GM23338 (cell line): ENCODE measurements around the gene TEKT5. TPM values are rescaled to one million over a fixed set of nuclear protein-coding genes. Genes with fewer than 3 reads are reported as not detected.
A peak's percentile ranks its signal among the peaks of the same experiment; 100 is the strongest.

Experiments
- ATAC-seq: fragments of 200-7000 bp; cut with Tn5 transposase; 3 replicates; pipeline ENCODE4 v1.9.1; 2020
- DNase-seq: peaks from one replicate; pipeline ENCODE4 v3.0.0-alpha.2; 2015; ENCODE audit warnings: low spot score
- H2AFZ ChIP-seq: fragments of 200-600 bp; sonication (generic); 2 replicates; pipeline ENCODE4 v1.8.0; 2016; ENCODE audit warnings: antibody characterized with exemption, mild to moderate bottlenecking, moderate library complexity
- H3F3A ChIP-seq: fragments of 200-600 bp; sonication (generic); replicated peaks from 2 replicates; pipeline ENCODE4 v1.8.0; 2017; ENCODE audit warnings: antibody characterized with exemption, mixed run types, low read depth
- H3K27ac ChIP-seq: fragments of 200-600 bp; sonication (generic); 2 replicates; pipeline ENCODE4 v1.6.1; 2016; ENCODE audit warnings: low read depth
- H3K27me3 ChIP-seq: fragments of 200-600 bp; sonication (generic); 2 replicates; pipeline ENCODE4 v1.8.0; 2016; ENCODE audit warnings: mild to moderate bottlenecking, mixed run types, moderate library complexity; ENCODE audit not compliant: insufficient read depth
- H3K36me3 ChIP-seq: fragments of 200-600 bp; sonication (generic); 2 replicates; pipeline ENCODE4 v1.8.0; 2016; ENCODE audit warnings: mild to moderate bottlenecking; ENCODE audit not compliant: insufficient read depth
- H3K4me1 ChIP-seq: fragments of 200-600 bp; sonication (generic); 2 replicates; pipeline ENCODE4 v1.8.0; 2016; ENCODE audit warnings: mild to moderate bottlenecking, moderate library complexity; ENCODE audit not compliant: insufficient read depth
- H3K4me2 ChIP-seq: fragments of 200-600 bp; sonication (generic); 2 replicates; pipeline ENCODE4 v1.7.1; 2017; ENCODE audit warnings: mixed run types
- H3K4me3 ChIP-seq: fragments of 200-600 bp; sonication (generic); 2 replicates; pipeline ENCODE4 v1.6.1; 2016; ENCODE audit warnings: mixed run types
- H3K79me2 ChIP-seq: fragments of 200-600 bp; sonication (generic); replicated peaks from 2 replicates; pipeline ENCODE4 v1.8.0; 2017; ENCODE audit warnings: mild to moderate bottlenecking; ENCODE audit not compliant: insufficient read depth
- H3K9me2 ChIP-seq: fragments of 200-600 bp; sonication (generic); 2 replicates; pipeline ENCODE4 v1.8.0; 2017; ENCODE audit not compliant: insufficient read depth
- H4K20me1 ChIP-seq: fragments of 200-600 bp; sonication (generic); replicated peaks from 2 replicates; pipeline ENCODE4 v1.8.0; 2017; ENCODE audit warnings: mild to moderate bottlenecking; ENCODE audit not compliant: insufficient read depth
- H3K27ac Mint-ChIP-seq: 2 replicates; pipeline ENCODE4 v1.8.0; 2020; ENCODE audit warnings: inconsistent platforms, mild to moderate bottlenecking, moderate library complexity, mixed read lengths
- H3K27me3 Mint-ChIP-seq: 3 replicates; pipeline ENCODE4 v1.8.0; 2022; ENCODE audit warnings: low read depth, mild to moderate bottlenecking, moderate library complexity, mixed read lengths, inconsistent platforms; ENCODE audit not compliant: insufficient read depth, poor library complexity
- H3K36me3 Mint-ChIP-seq: 3 replicates; pipeline ENCODE4 v1.8.0; 2021; ENCODE audit warnings: low read depth, mild to moderate bottlenecking, inconsistent platforms, moderate library complexity, mixed read lengths
- H3K4me1 Mint-ChIP-seq: 3 replicates; pipeline ENCODE4 v1.8.0; 2020; ENCODE audit warnings: mild to moderate bottlenecking, inconsistent platforms, mixed read lengths
- H3K4me3 Mint-ChIP-seq: 3 replicates; pipeline ENCODE4 v1.8.0; 2021; ENCODE audit warnings: moderate library complexity, mild to moderate bottlenecking, inconsistent platforms, mixed read lengths
- H3K9me3 Mint-ChIP-seq: 3 replicates; pipeline ENCODE4 v1.8.0; 2020; ENCODE audit warnings: moderate library complexity, mild to moderate bottlenecking, inconsistent platforms, mixed read lengths
- EZH2 ChIP-seq: fragments of 200-600 bp; sonication (generic); IDR thresholded peaks from one replicate; pipeline ENCODE4 v1.8.0; 2017; ENCODE audit warnings: antibody characterized with exemption, mild to moderate bottlenecking, low read depth; ENCODE audit not compliant: unreplicated experiment
- EZH2phosphoT487 ChIP-seq: fragments of 200-600 bp; sonication (generic); IDR thresholded peaks from one replicate; pipeline ENCODE4 v1.8.1; 2018; ENCODE audit warnings: antibody characterized with exemption; ENCODE audit not compliant: unreplicated experiment
- JUNB ChIP-seq: IDR thresholded peaks from one replicate; pipeline ENCODE4 v1.6.1; 2016; ENCODE audit warnings: antibody characterized with exemption; ENCODE audit not compliant: unreplicated experiment
- NANOG ChIP-seq: IDR thresholded peaks from 2 replicates; pipeline ENCODE4 v1.6.1; 2016; ENCODE audit warnings: antibody characterized with exemption, borderline replicate concordance
- POLR2AphosphoS5 ChIP-seq: IDR thresholded peaks from 2 replicates; pipeline ENCODE4 v1.6.1; 2016; ENCODE audit warnings: antibody characterized with exemption, low read depth
- STAT1 ChIP-seq: IDR thresholded peaks from one replicate; pipeline ENCODE4 v1.6.1; 2016; ENCODE audit warnings: antibody characterized with exemption; ENCODE audit not compliant: unreplicated experiment
- ZNF114 ChIP-seq: fragments of 250-450 bp; sonication (Bioruptor Pico); IDR thresholded peaks from 2 replicates; pipeline ENCODE4 v1.5.0; 2020; ENCODE audit warnings: mild to moderate bottlenecking, moderate library complexity
- ZNF331 ChIP-seq: fragments of 250-450 bp; sonication (Bioruptor Pico); IDR thresholded peaks from 2 replicates; pipeline ENCODE4 v1.5.0; 2020; ENCODE audit warnings: low read depth, mild to moderate bottlenecking, moderate library complexity
- polyA plus RNA-seq: library from polyadenylated mRNA; unstranded; fragments of >200 nt; fragmentation: Nextera tagmentation; extraction: Ambion mirVana; gene quantifications from 2 replicates; pipeline ENCODE4 v1.2.1, GENCODE V29; 2016
- total RNA-seq: library from RNA; depleted of rRNA; stranded (reverse); fragments of >200 nt; shearing (Covaris generic); gene quantifications from 2 replicates; pipeline ENCODE4 v1.2.3, GENCODE V29; 2014
- TF ChIP-seq, protein P1 (sequence below): IDR thresholded peaks from one replicate; pipeline ENCODE4 v1.6.1; 2018; ENCODE audit warnings: antibody characterized with exemption; ENCODE audit not compliant: unreplicated experiment
- TF ChIP-seq, protein P2 (sequence below): IDR thresholded peaks from 2 replicates; pipeline ENCODE4 v1.6.1; 2016; ENCODE audit warnings: antibody characterized with exemption
- TF ChIP-seq, protein P3 (sequence below), 2 experiments: fragments of 200-600 bp in 1 of 2; sonication (generic) in 1 of 2; conservative IDR thresholded peaks; 2 replicates each; pipeline versions ENCODE4 v1.5.1 to v1.6.1; 2016 to 2017; ENCODE audit warnings: antibody characterized with exemption in 2 of 2, low read depth in 2 of 2, mild to moderate bottlenecking in 2 of 2, moderate library complexity in 1 of 2

TEKT5 gene
- total and polyA plus RNA-seq, 2 experiments from 2014 or later: 0.52 TPM; not detected in 1

DNA sequence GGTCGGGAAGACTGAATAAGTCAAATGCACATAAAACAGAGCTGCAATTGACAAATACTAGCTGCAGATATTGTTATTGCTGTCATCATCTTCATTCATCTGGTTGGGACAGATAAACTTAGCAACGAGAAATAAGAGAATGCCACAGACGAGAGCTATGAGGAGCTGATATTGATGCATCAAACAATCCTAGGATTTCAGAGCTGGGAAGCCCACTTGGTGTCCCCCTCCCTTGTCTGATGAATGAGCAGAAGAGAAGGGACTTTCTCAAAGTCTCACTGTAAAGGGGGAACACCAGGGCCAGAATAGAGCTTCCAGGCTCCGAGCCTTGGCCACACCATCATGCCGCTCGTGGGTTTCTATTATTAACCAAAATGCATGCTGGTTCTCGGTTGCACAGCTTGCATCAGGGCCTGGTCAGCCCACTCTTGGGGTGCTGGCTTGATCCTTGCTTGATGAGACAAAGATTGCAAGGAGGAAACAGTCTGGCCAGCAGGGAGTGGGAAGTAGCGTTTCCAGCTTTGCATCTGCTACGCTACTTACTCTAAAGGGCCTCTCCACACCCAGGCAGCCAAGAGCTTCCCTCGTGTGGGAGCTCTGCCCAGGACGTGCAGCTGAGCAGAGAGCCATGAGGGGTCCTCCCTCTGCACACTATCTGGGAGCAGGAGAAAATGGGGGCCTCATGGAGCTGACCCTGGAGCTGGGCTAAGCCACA is 85.9 kb downstream of the TEKT5 start:
- ATAC-seq: peak; percentile 46; the same call in 2 of the 3 replicates
- no peak overlapping the region for H3K27ac ChIP-seq
- no peak overlapping the region for H3K4me2 ChIP-seq

DNA sequence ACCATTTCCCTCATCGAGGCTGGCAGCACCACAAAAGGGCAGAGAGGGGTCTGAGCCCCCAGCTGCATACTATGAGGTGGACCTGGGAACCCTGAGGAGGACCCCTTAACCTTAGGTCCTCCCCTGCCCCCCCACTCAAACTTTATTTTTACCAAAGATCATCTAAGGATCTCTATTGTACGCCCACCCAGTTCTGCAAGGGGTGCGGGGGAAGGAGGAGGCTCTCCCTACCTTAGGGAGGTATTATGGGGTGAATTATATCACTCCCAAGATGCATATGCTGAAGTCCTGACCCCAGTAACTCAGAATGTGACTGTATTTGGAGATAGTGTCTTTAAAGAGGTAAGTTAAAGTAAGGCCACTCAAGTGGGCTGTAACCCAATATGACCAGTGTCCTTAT is 87.6 kb downstream of the TEKT5 start:
- Histone ChIP-seq H3K27ac (no peak overlapping the region), H3K4me1 (no peaks in the 10 kb centered on the region), H3K36me3 (no peaks in the 10 kb centered on the region), H3K4me2 (no peak overlapping the region), H3K4me3 (no peak overlapping the region), H3K9me2 (no peaks in the 10 kb centered on the region), H3K79me2 (no peaks in the 10 kb centered on the region), H4K20me1 (no peaks in the 10 kb centered on the region), H2AFZ (no peak overlapping the region), H3K27me3 (no peaks in the 10 kb centered on the region), H3F3A (no peaks in the 10 kb centered on the region)
- DNase-seq (no peak), ATAC-seq (no peak)
- no peaks in the 10 kb centered on the region; the same call in 2 of the 3 replicates for H3K9me3 Mint-ChIP-seq
- no peak overlapping the region for H3K4me3 Mint-ChIP-seq
- no peaks in the 10 kb centered on the region for H3K36me3 Mint-ChIP-seq
- H3K27ac Mint-ChIP-seq: no peak overlapping the region
- no peaks in the 10 kb centered on the region for H3K27me3 Mint-ChIP-seq
- peaks cover 7% of the 10 kb centered on the region for H3K4me1 Mint-ChIP-seq
- TF ChIP-seq JUNB: no peak
- no peak for TF ChIP-seq EZH2
- no peak for TF ChIP-seq NANOG
- no peak for TF ChIP-seq POLR2AphosphoS5
- TF ChIP-seq EZH2phosphoT487: no peak
- no peak for TF ChIP-seq ZNF114
- TF ChIP-seq, protein P1, sequence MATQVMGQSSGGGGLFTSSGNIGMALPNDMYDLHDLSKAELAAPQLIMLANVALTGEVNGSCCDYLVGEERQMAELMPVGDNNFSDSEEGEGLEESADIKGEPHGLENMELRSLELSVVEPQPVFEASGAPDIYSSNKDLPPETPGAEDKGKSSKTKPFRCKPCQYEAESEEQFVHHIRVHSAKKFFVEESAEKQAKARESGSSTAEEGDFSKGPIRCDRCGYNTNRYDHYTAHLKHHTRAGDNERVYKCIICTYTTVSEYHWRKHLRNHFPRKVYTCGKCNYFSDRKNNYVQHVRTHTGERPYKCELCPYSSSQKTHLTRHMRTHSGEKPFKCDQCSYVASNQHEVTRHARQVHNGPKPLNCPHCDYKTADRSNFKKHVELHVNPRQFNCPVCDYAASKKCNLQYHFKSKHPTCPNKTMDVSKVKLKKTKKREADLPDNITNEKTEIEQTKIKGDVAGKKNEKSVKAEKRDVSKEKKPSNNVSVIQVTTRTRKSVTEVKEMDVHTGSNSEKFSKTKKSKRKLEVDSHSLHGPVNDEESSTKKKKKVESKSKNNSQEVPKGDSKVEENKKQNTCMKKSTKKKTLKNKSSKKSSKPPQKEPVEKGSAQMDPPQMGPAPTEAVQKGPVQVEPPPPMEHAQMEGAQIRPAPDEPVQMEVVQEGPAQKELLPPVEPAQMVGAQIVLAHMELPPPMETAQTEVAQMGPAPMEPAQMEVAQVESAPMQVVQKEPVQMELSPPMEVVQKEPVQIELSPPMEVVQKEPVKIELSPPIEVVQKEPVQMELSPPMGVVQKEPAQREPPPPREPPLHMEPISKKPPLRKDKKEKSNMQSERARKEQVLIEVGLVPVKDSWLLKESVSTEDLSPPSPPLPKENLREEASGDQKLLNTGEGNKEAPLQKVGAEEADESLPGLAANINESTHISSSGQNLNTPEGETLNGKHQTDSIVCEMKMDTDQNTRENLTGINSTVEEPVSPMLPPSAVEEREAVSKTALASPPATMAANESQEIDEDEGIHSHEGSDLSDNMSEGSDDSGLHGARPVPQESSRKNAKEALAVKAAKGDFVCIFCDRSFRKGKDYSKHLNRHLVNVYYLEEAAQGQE: no peak
- TF ChIP-seq ZNF331 (CRISPR knock-in tag): no peak

More for the DNA sequence above, 85.9 kb downstream of the TEKT5 start:
- Histone ChIP-seq H3K79me2 (no peaks in the 10 kb centered on the region), H3K4me1 (no peaks in the 10 kb centered on the region), H3K27me3 (no peaks in the 10 kb centered on the region), H4K20me1 (no peaks in the 10 kb centered on the region), H3K36me3 (no peaks in the 10 kb centered on the region), H2AFZ (peak overlapping the region; percentile 56; the same call in 1 of the 2 replicates), H3K4me3 (no peak overlapping the region), H3F3A (no peaks in the 10 kb centered on the region), H3K9me2 (no peaks in the 10 kb centered on the region)
- no peak for DNase-seq
- Mint-ChIP-seq H3K4me3 (no peak overlapping the region), H3K27ac (no peak overlapping the region), H3K36me3 (no peaks in the 10 kb centered on the region), H3K4me1 (peaks cover 4% of the 10 kb centered on the region), H3K9me3 (no peaks in the 10 kb centered on the region), H3K27me3 (no peaks in the 10 kb centered on the region)
- TF ChIP-seq EZH2 (no peak), STAT1 (no peak), NANOG (no peak), POLR2AphosphoS5 (no peak), EZH2phosphoT487 (no peak)
- TF ChIP-seq, protein P2, sequence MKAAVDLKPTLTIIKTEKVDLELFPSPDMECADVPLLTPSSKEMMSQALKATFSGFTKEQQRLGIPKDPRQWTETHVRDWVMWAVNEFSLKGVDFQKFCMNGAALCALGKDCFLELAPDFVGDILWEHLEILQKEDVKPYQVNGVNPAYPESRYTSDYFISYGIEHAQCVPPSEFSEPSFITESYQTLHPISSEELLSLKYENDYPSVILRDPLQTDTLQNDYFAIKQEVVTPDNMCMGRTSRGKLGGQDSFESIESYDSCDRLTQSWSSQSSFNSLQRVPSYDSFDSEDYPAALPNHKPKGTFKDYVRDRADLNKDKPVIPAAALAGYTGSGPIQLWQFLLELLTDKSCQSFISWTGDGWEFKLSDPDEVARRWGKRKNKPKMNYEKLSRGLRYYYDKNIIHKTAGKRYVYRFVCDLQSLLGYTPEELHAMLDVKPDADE: no peak
- TF ChIP-seq, protein P3, sequence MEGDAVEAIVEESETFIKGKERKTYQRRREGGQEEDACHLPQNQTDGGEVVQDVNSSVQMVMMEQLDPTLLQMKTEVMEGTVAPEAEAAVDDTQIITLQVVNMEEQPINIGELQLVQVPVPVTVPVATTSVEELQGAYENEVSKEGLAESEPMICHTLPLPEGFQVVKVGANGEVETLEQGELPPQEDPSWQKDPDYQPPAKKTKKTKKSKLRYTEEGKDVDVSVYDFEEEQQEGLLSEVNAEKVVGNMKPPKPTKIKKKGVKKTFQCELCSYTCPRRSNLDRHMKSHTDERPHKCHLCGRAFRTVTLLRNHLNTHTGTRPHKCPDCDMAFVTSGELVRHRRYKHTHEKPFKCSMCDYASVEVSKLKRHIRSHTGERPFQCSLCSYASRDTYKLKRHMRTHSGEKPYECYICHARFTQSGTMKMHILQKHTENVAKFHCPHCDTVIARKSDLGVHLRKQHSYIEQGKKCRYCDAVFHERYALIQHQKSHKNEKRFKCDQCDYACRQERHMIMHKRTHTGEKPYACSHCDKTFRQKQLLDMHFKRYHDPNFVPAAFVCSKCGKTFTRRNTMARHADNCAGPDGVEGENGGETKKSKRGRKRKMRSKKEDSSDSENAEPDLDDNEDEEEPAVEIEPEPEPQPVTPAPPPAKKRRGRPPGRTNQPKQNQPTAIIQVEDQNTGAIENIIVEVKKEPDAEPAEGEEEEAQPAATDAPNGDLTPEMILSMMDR (conservative IDR thresholded peaks at IDR 0.05; ENCODE audit: low read depth in 2 of 2): no peak
